BE2C (cell line): ENCODE data around the gene SLC7A4.

ENCODE experiments used
- DNase-seq: peaks from one replicate; pipeline ENCODE4 v3.0.0-alpha.2; 2020
- H3K27me3 ChIP-seq: fragments of 250-450 bp; sonication (Bioruptor Pico); 2 replicates; pipeline ENCODE4 v1.5.1; 2020; ENCODE audit warnings: mild to moderate bottlenecking
- H3K36me3 ChIP-seq: fragments of 250-450 bp; sonication (Bioruptor Pico); 2 replicates; pipeline ENCODE4 v1.5.1; 2020; ENCODE audit warnings: mild to moderate bottlenecking
- H3K4me1 ChIP-seq: fragments of 250-450 bp; sonication (Bioruptor Pico); 2 replicates; pipeline ENCODE4 v1.5.1; 2020
- H3K4me3 ChIP-seq: 2 replicates; pipeline ENCODE4 v1.5.1; 2011; ENCODE audit warnings: low read depth, low read length
- H3K9me3 ChIP-seq: fragments of 250-450 bp; sonication (Bioruptor Pico); 2 replicates; pipeline ENCODE4 v1.5.1; 2020
- CTCF ChIP-seq: IDR thresholded peaks from 2 replicates; pipeline ENCODE4 v1.5.1; 2012; ENCODE audit warnings: mild to moderate bottlenecking, low read depth, low read length

Gene SLC7A4

GRCh38 chr22:20994902-20995241 is 37.5 kb downstream of the SLC7A4 start:
- Histone ChIP-seq H3K4me3 (no peak overlapping the region), H3K27me3 (no peaks in the 10 kb centered on the region), H3K36me3 (peaks cover 69% of the 10 kb centered on the region), H3K9me3 (no peaks in the 10 kb centered on the region), H3K4me1 (peaks cover under 1% of the 10 kb centered on the region; the same call in 1 of the 2 replicates)
- no peak for TF ChIP-seq CTCF
- DNase-seq = no peak

GRCh38 chr22:20994128-20994901 is 38.0 kb downstream of the SLC7A4 start:
- Histone ChIP-seq H3K4me3 (no peak overlapping the region), H3K36me3 (peaks cover 64% of the 10 kb centered on the region), H3K4me1 (no peaks in the 10 kb centered on the region), H3K9me3 (no peaks in the 10 kb centered on the region), H3K27me3 (no peaks in the 10 kb centered on the region)
- TF ChIP-seq CTCF = no peak
- no peak for DNase-seq

- Histone ChIP-seq H3K4me1 (no peaks in the 10 kb centered on the region), H3K4me3 (no peak overlapping the region), H3K9me3 (no peaks in the 10 kb centered on the region), H3K27me3 (no peaks in the 10 kb centered on the region), H3K36me3 (peaks cover 58% of the 10 kb centered on the region)
- no peak for TF ChIP-seq CTCF
- no peak for DNase-seq
Measured at GRCh38 chr22:20993304-20994127, 38.8 kb downstream of the SLC7A4 start.

GRCh38 chr22:20992456-20993303 is 39.7 kb downstream of the SLC7A4 start:
- H3K36me3 ChIP-seq = peaks cover 50% of the 10 kb centered on the region
- DNase-seq = no peak
- no peak for TF ChIP-seq CTCF
- no peaks in the 10 kb centered on the region for H3K27me3 ChIP-seq
- H3K4me3 ChIP-seq = no peak overlapping the region
- no peaks in the 10 kb centered on the region for H3K9me3 ChIP-seq
- H3K4me1 ChIP-seq = no peaks in the 10 kb centered on the region

GRCh38 chr22:20992056-20992442 is 40.3 kb downstream of the SLC7A4 start:
- Histone ChIP-seq H3K4me1 (no peaks in the 10 kb centered on the region), H3K4me3 (no peak overlapping the region), H3K36me3 (peaks cover 45% of the 10 kb centered on the region), H3K9me3 (no peaks in the 10 kb centered on the region), H3K27me3 (no peaks in the 10 kb centered on the region)
- TF ChIP-seq CTCF = no peak
- DNase-seq = no peak
